Measurements from ENCODE around the gene MED26.
A peak's percentile ranks its signal among the peaks of the same experiment; 100 is the strongest.

The MED26 gene

DNA sequence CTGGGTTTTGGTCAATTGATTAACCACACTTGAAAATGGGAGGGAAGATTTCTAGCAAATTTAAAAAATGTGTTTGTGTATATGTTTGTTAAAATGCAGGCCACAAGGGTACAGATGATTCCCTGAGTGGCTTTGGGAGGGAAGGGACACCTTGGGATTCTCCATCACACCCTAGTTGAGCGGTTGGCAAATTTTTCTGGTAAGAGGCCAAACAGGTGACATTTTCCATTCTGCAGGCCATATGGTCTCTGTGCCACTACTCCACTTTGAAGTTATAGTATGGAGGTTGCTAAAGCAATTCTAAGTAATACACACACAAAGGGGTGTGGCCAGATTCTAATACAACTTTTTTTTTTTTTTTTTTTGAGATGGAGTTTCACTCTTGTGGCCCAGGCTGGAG, 12.9 kb upstream of the MED26 start:
- H4K20me1 ChIP-seq (ENCODE audit: insufficient read depth, low read length) = peaks cover 32% of the 10 kb centered on the region
- peaks cover 7% of the 10 kb centered on the region for H3K4me1 ChIP-seq (ENCODE audit: insufficient read depth, low read length)
- H3K79me2 ChIP-seq (ENCODE audit: insufficient read depth, low read length) = peaks cover 88% of the 10 kb centered on the region
- H3K27me3 ChIP-seq (ENCODE audit: insufficient read depth, low read length, poor library complexity) = no peaks in the 10 kb centered on the region
- H3K4me2 ChIP-seq (ENCODE audit: insufficient read depth, low read length) = no peak overlapping the region
- H3K9ac ChIP-seq (ENCODE audit: low read depth, low read length) = no peak overlapping the region
- ATAC-seq (ENCODE audit: insufficient read depth, low read depth) (no peak), DNase-seq (no peak)
- no peak for TF ChIP-seq EZH2 (IDR thresholded peaks at IDR 0.05; ENCODE audit: borderline replicate concordance, low read depth, low read length, severe bottlenecking)
- TF ChIP-seq, protein P1, sequence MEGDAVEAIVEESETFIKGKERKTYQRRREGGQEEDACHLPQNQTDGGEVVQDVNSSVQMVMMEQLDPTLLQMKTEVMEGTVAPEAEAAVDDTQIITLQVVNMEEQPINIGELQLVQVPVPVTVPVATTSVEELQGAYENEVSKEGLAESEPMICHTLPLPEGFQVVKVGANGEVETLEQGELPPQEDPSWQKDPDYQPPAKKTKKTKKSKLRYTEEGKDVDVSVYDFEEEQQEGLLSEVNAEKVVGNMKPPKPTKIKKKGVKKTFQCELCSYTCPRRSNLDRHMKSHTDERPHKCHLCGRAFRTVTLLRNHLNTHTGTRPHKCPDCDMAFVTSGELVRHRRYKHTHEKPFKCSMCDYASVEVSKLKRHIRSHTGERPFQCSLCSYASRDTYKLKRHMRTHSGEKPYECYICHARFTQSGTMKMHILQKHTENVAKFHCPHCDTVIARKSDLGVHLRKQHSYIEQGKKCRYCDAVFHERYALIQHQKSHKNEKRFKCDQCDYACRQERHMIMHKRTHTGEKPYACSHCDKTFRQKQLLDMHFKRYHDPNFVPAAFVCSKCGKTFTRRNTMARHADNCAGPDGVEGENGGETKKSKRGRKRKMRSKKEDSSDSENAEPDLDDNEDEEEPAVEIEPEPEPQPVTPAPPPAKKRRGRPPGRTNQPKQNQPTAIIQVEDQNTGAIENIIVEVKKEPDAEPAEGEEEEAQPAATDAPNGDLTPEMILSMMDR (IDR thresholded peaks at IDR 0.05; ENCODE audit: borderline replicate concordance, extremely low read depth, low read length, poor library complexity, severe bottlenecking) = no peak
- H3K4me3 ChIP-seq (ENCODE audit: low read depth in 1 of 2, low read length in 2 of 2) = no peak overlapping the region
- no peaks in the 10 kb centered on the region for H3K9me3 ChIP-seq (ENCODE audit: insufficient read depth, low read length, severe bottlenecking)
- H3K27ac ChIP-seq (ENCODE audit: low read length) = no peak overlapping the region
- peaks cover 71% of the 10 kb centered on the region for H3K36me3 ChIP-seq (ENCODE audit: insufficient read depth, low read length)
- H2AFZ ChIP-seq (ENCODE audit: low read depth, low read length) = no peak overlapping the region

DNA sequence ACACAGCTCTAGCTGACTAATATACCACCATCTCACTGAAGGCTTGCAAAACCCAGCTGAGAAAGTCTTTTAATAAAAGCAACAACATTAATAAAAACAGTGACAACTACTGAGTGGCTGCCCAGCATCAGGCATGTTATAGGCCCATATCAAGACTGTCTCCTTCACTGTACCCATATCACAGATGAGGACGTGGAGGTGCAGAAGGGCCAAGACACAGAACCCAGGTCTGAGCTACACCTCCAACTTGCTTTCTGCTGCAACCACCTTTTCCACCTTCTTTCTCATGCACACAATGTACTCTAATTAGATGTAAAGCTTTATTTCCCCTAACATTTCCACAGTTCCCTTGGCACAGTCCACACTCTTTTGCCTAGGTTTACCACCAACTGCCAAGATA, 10.7 kb upstream of the MED26 start:
- Histone ChIP-seq H3K4me1 (ENCODE audit: insufficient read depth, low read length) (peaks cover 7% of the 10 kb centered on the region), H3K9me3 (ENCODE audit: insufficient read depth, low read length, severe bottlenecking) (no peaks in the 10 kb centered on the region), H3K9ac (ENCODE audit: low read depth, low read length) (no peak overlapping the region), H4K20me1 (ENCODE audit: insufficient read depth, low read length) (peaks cover 30% of the 10 kb centered on the region), H3K4me3 (ENCODE audit: low read depth in 1 of 2, low read length in 2 of 2) (no peak overlapping the region), H3K27ac (ENCODE audit: low read length) (no peak overlapping the region), H2AFZ (ENCODE audit: low read depth, low read length) (no peak overlapping the region), H3K36me3 (ENCODE audit: insufficient read depth, low read length) (peaks cover 69% of the 10 kb centered on the region), H3K4me2 (ENCODE audit: insufficient read depth, low read length) (no peak overlapping the region), H3K79me2 (ENCODE audit: insufficient read depth, low read length) (peaks cover 89% of the 10 kb centered on the region), H3K27me3 (ENCODE audit: insufficient read depth, low read length, poor library complexity) (no peaks in the 10 kb centered on the region)
- no peak for TF ChIP-seq EZH2 (IDR thresholded peaks at IDR 0.05; ENCODE audit: borderline replicate concordance, low read depth, low read length, severe bottlenecking)
- TF ChIP-seq, protein P1 (IDR thresholded peaks at IDR 0.05; ENCODE audit: borderline replicate concordance, extremely low read depth, low read length, poor library complexity, severe bottlenecking) = no peak
- DNase-seq (no peak), ATAC-seq (ENCODE audit: insufficient read depth, low read depth) (no peak)

DNA sequence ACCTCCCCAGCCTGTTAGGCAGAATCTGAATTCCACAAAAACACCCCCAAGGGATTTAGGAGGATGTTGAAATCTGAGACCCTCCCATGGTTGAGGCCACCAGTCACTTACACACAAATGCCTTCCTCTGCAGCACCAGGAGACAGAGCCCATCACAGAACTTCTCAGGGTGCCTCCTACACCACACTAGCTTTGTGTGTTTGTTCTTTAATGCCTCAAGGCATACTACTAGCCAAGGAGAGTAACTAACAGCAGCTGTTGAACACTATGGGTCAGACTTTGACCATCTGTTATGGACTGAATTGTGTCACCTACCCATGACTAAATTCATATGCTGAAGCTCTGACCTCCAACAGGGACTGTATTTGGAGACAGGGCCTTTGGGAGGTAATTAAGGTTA, 9.5 kb upstream of the MED26 start:
- ATAC-seq (ENCODE audit: insufficient read depth, low read depth) (no peak), DNase-seq (no peak)
- Histone ChIP-seq H2AFZ (ENCODE audit: low read depth, low read length) (no peak overlapping the region), H3K4me2 (ENCODE audit: insufficient read depth, low read length) (no peak overlapping the region), H3K79me2 (ENCODE audit: insufficient read depth, low read length) (peaks cover 88% of the 10 kb centered on the region), H3K36me3 (ENCODE audit: insufficient read depth, low read length) (peaks cover 69% of the 10 kb centered on the region), H3K27ac (ENCODE audit: low read length) (peak overlapping the region; percentile 47; the same call in 1 of the 2 replicates), H3K27me3 (ENCODE audit: insufficient read depth, low read length, poor library complexity) (no peaks in the 10 kb centered on the region), H3K4me1 (ENCODE audit: insufficient read depth, low read length) (peaks cover 7% of the 10 kb centered on the region), H3K4me3 (ENCODE audit: low read depth in 1 of 2, low read length in 2 of 2) (no peak overlapping the region), H3K9me3 (ENCODE audit: insufficient read depth, low read length, severe bottlenecking) (no peaks in the 10 kb centered on the region), H3K9ac (ENCODE audit: low read depth, low read length) (no peak overlapping the region), H4K20me1 (ENCODE audit: insufficient read depth, low read length) (peaks cover 30% of the 10 kb centered on the region)
- TF ChIP-seq EZH2 (IDR thresholded peaks at IDR 0.05; ENCODE audit: borderline replicate concordance, low read depth, low read length, severe bottlenecking) = no peak
- TF ChIP-seq, protein P1 (IDR thresholded peaks at IDR 0.05; ENCODE audit: borderline replicate concordance, extremely low read depth, low read length, poor library complexity, severe bottlenecking) = no peak

DNA sequence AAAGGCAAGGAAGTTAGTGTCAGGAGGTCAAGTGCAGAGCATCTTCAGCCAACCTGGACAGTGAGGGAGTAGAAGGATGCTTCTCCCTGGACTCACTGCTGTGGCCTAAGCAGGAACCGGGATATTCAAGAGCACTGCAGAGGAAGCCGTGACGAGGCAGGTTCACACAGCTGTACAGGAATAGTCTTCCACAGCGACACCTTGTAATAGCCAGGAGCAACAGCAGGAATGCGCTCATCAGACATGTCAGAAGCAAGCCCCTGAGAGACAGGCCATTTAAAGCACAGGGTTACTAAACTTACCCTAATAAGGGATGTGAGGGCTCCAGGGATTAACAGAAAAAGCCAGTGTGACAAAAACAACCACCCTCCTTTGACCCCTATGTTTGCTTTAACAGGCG, 3.5 kb upstream of the MED26 start:
- Histone ChIP-seq H3K9me3 (ENCODE audit: insufficient read depth, low read length, severe bottlenecking) (no peaks in the 10 kb centered on the region), H3K9ac (ENCODE audit: low read depth, low read length) (no peak overlapping the region), H3K4me3 (ENCODE audit: low read depth in 1 of 2, low read length in 2 of 2) (no peak overlapping the region), H3K36me3 (ENCODE audit: insufficient read depth, low read length) (peaks cover 52% of the 10 kb centered on the region), H3K27me3 (ENCODE audit: insufficient read depth, low read length, poor library complexity) (no peaks in the 10 kb centered on the region), H3K4me2 (ENCODE audit: insufficient read depth, low read length) (no peak overlapping the region), H3K27ac (ENCODE audit: low read length) (no peak overlapping the region), H3K79me2 (ENCODE audit: insufficient read depth, low read length) (peaks cover 68% of the 10 kb centered on the region), H3K4me1 (ENCODE audit: insufficient read depth, low read length) (peaks cover 35% of the 10 kb centered on the region), H2AFZ (ENCODE audit: low read depth, low read length) (no peak overlapping the region), H4K20me1 (ENCODE audit: insufficient read depth, low read length) (peaks cover 21% of the 10 kb centered on the region)
- ATAC-seq (ENCODE audit: insufficient read depth, low read depth) (no peak), DNase-seq (no peak)
- no peak for TF ChIP-seq EZH2 (IDR thresholded peaks at IDR 0.05; ENCODE audit: borderline replicate concordance, low read depth, low read length, severe bottlenecking)
- TF ChIP-seq, protein P1 (IDR thresholded peaks at IDR 0.05; ENCODE audit: borderline replicate concordance, extremely low read depth, low read length, poor library complexity, severe bottlenecking) = no peak
